Fibroblast of lung (primary cell): ENCODE data around the gene KCNK10. TPM values are rescaled to one million over a fixed set of nuclear protein-coding genes. Genes with fewer than 3 reads are reported as not detected.

ENCODE experiments used
- DNase-seq, 2 donors: peaks; one replicate each; pipeline versions ENCODE4 v3.0.0 to v3.0.0-alpha.2; 2010; ENCODE audit warnings: low read depth in 2 of 2
- H2AFZ ChIP-seq: 2 replicates; pipeline ENCODE4 v1.5.1; 2012; ENCODE audit warnings: low read length, control low read depth, inconsistent platforms
- H3K27ac ChIP-seq: 2 replicates; pipeline ENCODE4 v1.5.1; 2011; ENCODE audit warnings: low read length, control low read depth; ENCODE audit not compliant: insufficient read depth
- H3K27me3 ChIP-seq: 2 replicates; pipeline ENCODE4 v1.5.1; 2011; ENCODE audit warnings: mild to moderate bottlenecking, low read length; ENCODE audit not compliant: control insufficient read depth, insufficient read depth
- H3K36me3 ChIP-seq: 2 replicates; pipeline ENCODE4 v1.5.1; 2011; ENCODE audit warnings: low read length; ENCODE audit not compliant: control insufficient read depth, insufficient read depth
- H3K4me1 ChIP-seq: 2 replicates; pipeline ENCODE4 v1.5.1; 2011; ENCODE audit warnings: low read length; ENCODE audit not compliant: control insufficient read depth, insufficient read depth; ENCODE audit errors: extremely low read depth
- H3K4me2 ChIP-seq: 2 replicates; pipeline ENCODE4 v1.5.1; 2011; ENCODE audit warnings: low read length, control low read depth; ENCODE audit not compliant: insufficient read depth; ENCODE audit errors: extremely low read depth
- H3K4me3 ChIP-seq, 4 experiments: fragments of 200-600 bp in 1 of 4; sonication (generic) in 1 of 4; replicated peaks in 1 of 4; 2 replicates each; pipeline ENCODE4 v1.5.1; 2011 to 2016; ENCODE audit warnings: low read length in 4 of 4, low read depth in 3 of 4, mild to moderate bottlenecking in 3 of 4, control low read depth in 2 of 4, inconsistent platforms in 1 of 4, mixed read lengths in 1 of 4; ENCODE audit not compliant: insufficient read depth in 1 of 4; ENCODE audit errors: control extremely low read depth in 1 of 4
- H3K79me2 ChIP-seq: 2 replicates; pipeline ENCODE4 v1.5.1; 2012; ENCODE audit warnings: mild to moderate bottlenecking, low read length, inconsistent platforms; ENCODE audit not compliant: control insufficient read depth, insufficient read depth
- H3K9ac ChIP-seq: 2 replicates; pipeline ENCODE4 v1.5.1; 2011; ENCODE audit warnings: mild to moderate bottlenecking, low read length, control low read depth; ENCODE audit not compliant: insufficient read depth
- H3K9me3 ChIP-seq: 2 replicates; pipeline ENCODE4 v1.5.1; 2012; ENCODE audit warnings: low read depth, low read length; ENCODE audit not compliant: control insufficient read depth, insufficient read depth
- H4K20me1 ChIP-seq: 2 replicates; pipeline ENCODE4 v1.5.1; 2011; ENCODE audit warnings: low read length; ENCODE audit not compliant: control insufficient read depth, insufficient read depth; ENCODE audit errors: extremely low read depth
- CTCF ChIP-seq, 2 donors: IDR thresholded peaks in 1 of 2; conservative IDR thresholded peaks in 1 of 2; 1 replicate in 1 of 2; 2 replicates in 1 of 2; pipeline ENCODE4 v1.5.1; 2011 to 2012; ENCODE audit warnings: low read length in 2 of 2, control low read depth in 1 of 2, inconsistent platforms in 1 of 2, low read depth in 1 of 2, mild to moderate bottlenecking in 1 of 2
- EZH2 ChIP-seq: IDR thresholded peaks from 2 replicates; pipeline ENCODE4 v1.5.1; 2012; ENCODE audit warnings: low read length, control low read depth, mild to moderate bottlenecking; ENCODE audit errors: missing control alignments
- polyA plus RNA-seq, 2 donors: library from polyadenylated mRNA; depleted of rRNA in 1 of 2; stranded (reverse) in 1 of 2; unstranded in 1 of 2; fragments of >200 nt; gene quantifications; 2 replicates each; pipeline ENCODE4 v1.2.1, GENCODE V29; 2011 to 2012; ENCODE audit warnings: missing spikeins in 1 of 2
- total RNA-seq: library from RNA; depleted of rRNA; stranded (reverse); fragments of >200 nt; gene quantifications from 2 replicates; pipeline ENCODE4 v1.2.1, GENCODE V29; 2014

Gene KCNK10
- total and polyA plus RNA-seq, 2 donors (not counting 1 experiment from before 2014, with no cell fraction given), result not detected

- DNase-seq, result no peak
- Histone ChIP-seq H3K27ac (no peak overlapping the region), H3K36me3 (no peaks in the 10 kb centered on the region), H2AFZ (no peak overlapping the region), H3K4me1 (no peaks in the 10 kb centered on the region), H3K4me3 (no peak overlapping the region), H3K9me3 (no peaks in the 10 kb centered on the region), H3K4me2 (no peak overlapping the region), H3K79me2 (no peaks in the 10 kb centered on the region), H3K9ac (no peak overlapping the region), H4K20me1 (no peaks in the 10 kb centered on the region), H3K27me3 (no peaks in the 10 kb centered on the region)
- TF ChIP-seq CTCF (conservative IDR thresholded peaks at IDR 0.05 in 1 of 2, IDR thresholded peaks at IDR 0.05 in 1 of 2; ENCODE audit: low read depth in 1 of 2, low read length in 2 of 2) (no peak), EZH2 (no peak)
Observed at GRCh38 chr14:88305528-88306322, 17.3 kb downstream of the KCNK10 start.

DNA sequence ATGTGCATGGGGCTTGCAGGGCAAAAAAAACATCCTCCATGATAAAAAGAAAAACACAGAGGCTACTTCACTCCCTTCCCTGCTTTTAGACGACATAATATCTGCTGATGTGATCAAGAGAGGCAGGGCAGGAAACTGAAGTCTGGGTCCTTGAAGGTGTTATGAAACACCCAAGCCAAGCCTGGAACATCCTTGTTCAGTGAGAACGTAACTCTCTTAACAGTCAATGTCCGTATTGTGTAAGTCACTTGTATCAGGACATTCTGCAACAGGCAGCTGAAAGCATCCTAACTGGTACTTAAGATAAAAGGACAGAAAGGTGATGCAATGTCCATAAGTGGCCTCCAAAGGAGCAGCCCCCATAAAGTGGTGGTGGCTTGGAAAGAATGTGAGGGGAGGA is 20.0 kb downstream of the KCNK10 start:
- Histone ChIP-seq H2AFZ (no peak overlapping the region), H3K9me3 (no peaks in the 10 kb centered on the region), H4K20me1 (no peaks in the 10 kb centered on the region), H3K4me3 (no peak overlapping the region), H3K9ac (no peak overlapping the region), H3K36me3 (no peaks in the 10 kb centered on the region), H3K27ac (no peak overlapping the region), H3K27me3 (no peaks in the 10 kb centered on the region), H3K79me2 (no peaks in the 10 kb centered on the region), H3K4me2 (no peak overlapping the region), H3K4me1 (no peaks in the 10 kb centered on the region)
- no peak for TF ChIP-seq EZH2
- TF ChIP-seq CTCF (conservative IDR thresholded peaks at IDR 0.05 in 1 of 2, IDR thresholded peaks at IDR 0.05 in 1 of 2; ENCODE audit: low read depth in 1 of 2, low read length in 2 of 2), result no peak
- DNase-seq, result no peak

GRCh38 chr14:88301381-88301780 is 21.7 kb downstream of the KCNK10 start:
- H3K4me3 ChIP-seq, result no peak overlapping the region
- no peaks in the 10 kb centered on the region for H3K27me3 ChIP-seq
- H3K9me3 ChIP-seq, result no peaks in the 10 kb centered on the region
- no peak for DNase-seq
- H3K4me1 ChIP-seq, result no peaks in the 10 kb centered on the region
- no peaks in the 10 kb centered on the region for H3K79me2 ChIP-seq
- TF ChIP-seq CTCF (conservative IDR thresholded peaks at IDR 0.05 in 1 of 2, IDR thresholded peaks at IDR 0.05 in 1 of 2; ENCODE audit: low read depth in 1 of 2, low read length in 2 of 2) (no peak), EZH2 (no peak)
- no peak overlapping the region for H3K27ac ChIP-seq
- no peak overlapping the region for H2AFZ ChIP-seq
- no peak overlapping the region for H3K4me2 ChIP-seq
- no peaks in the 10 kb centered on the region for H4K20me1 ChIP-seq
- no peak overlapping the region for H3K9ac ChIP-seq
- no peaks in the 10 kb centered on the region for H3K36me3 ChIP-seq
